Mesenchymal stem cell (in vitro differentiated cells and primary cell): ENCODE data around the gene CLIC3.

ENCODE experiments used
- DNase-seq: peaks from one replicate; pipeline ENCODE4 v3.0.0-alpha.2; 2013
- H2AFZ ChIP-seq: one replicate; pipeline ENCODE4 v1.6.1; 2013; ENCODE audit warnings: low read depth, mild to moderate bottlenecking, control low read depth, inconsistent platforms, low read length, moderate library complexity
- H2AK5ac ChIP-seq: 2 replicates; pipeline ENCODE4 v1.6.1; 2013; ENCODE audit warnings: low read length, moderate library complexity, mild to moderate bottlenecking, inconsistent platforms; ENCODE audit not compliant: severe bottlenecking
- H2BK120ac ChIP-seq: one replicate; pipeline ENCODE4 v1.6.1; 2013; ENCODE audit warnings: low read depth, mild to moderate bottlenecking, inconsistent platforms, low read length, moderate library complexity
- H2BK12ac ChIP-seq, 2 experiments: one replicate each; pipeline ENCODE4 v1.6.1; 2013; ENCODE audit warnings: inconsistent platforms in 2 of 2, low read length in 2 of 2, mild to moderate bottlenecking in 2 of 2, moderate library complexity in 2 of 2, control low read depth in 1 of 2
- H2BK15ac ChIP-seq: one replicate; pipeline ENCODE4 v1.6.1; 2013; ENCODE audit warnings: mild to moderate bottlenecking, low read depth, inconsistent platforms; ENCODE audit not compliant: poor library complexity, severe bottlenecking
- H2BK5ac ChIP-seq: 2 replicates; pipeline ENCODE4 v1.6.1; 2013; ENCODE audit warnings: low read depth, mild to moderate bottlenecking, low read length, control low read depth, inconsistent platforms; ENCODE audit not compliant: poor library complexity, severe bottlenecking
- H3K14ac ChIP-seq, 2 experiments: one replicate each; pipeline ENCODE4 v1.6.1; 2013; ENCODE audit warnings: inconsistent platforms in 2 of 2, low read length in 2 of 2, control low read depth in 1 of 2, mild to moderate bottlenecking in 1 of 2, moderate library complexity in 1 of 2
- H3K18ac ChIP-seq, 2 experiments: one replicate each; pipeline ENCODE4 v1.6.1; 2013; ENCODE audit warnings: inconsistent platforms in 2 of 2, low read length in 2 of 2, control low read depth in 1 of 2, low read depth in 1 of 2, mild to moderate bottlenecking in 1 of 2
- H3K23ac ChIP-seq, 2 experiments: one replicate each; pipeline ENCODE4 v1.6.1; 2013; ENCODE audit warnings: inconsistent platforms in 2 of 2, low read length in 2 of 2, mild to moderate bottlenecking in 2 of 2, moderate library complexity in 2 of 2, control low read depth in 1 of 2
- H3K27ac ChIP-seq: 2 replicates; pipeline ENCODE4 v1.5.1; 2013; ENCODE audit warnings: mild to moderate bottlenecking, moderate library complexity, low read length, control low read depth, inconsistent platforms; ENCODE audit not compliant: poor library complexity, severe bottlenecking
- H3K27me3 ChIP-seq, 2 experiments: 2 replicates each; pipeline versions ENCODE4 v1.6.1 to v1.7.0; 2013; ENCODE audit warnings: low read length in 2 of 2, mild to moderate bottlenecking in 2 of 2, moderate library complexity in 2 of 2, control low read depth in 1 of 2, inconsistent platforms in 1 of 2; ENCODE audit not compliant: control insufficient read depth in 1 of 2, insufficient read depth in 1 of 2
- H3K36me3 ChIP-seq, 2 experiments: 2 replicates each; pipeline versions ENCODE4 v1.6.1 to v1.7.0; 2013; ENCODE audit warnings: low read length in 2 of 2, control low read depth in 1 of 2, inconsistent platforms in 1 of 2, low read depth in 1 of 2, mild to moderate bottlenecking in 1 of 2; ENCODE audit not compliant: insufficient read depth in 2 of 2, control insufficient read depth in 1 of 2
- H3K4ac ChIP-seq, 2 experiments: one replicate each; pipeline ENCODE4 v1.6.1; 2013; ENCODE audit warnings: inconsistent platforms in 2 of 2, low read length in 2 of 2, mild to moderate bottlenecking in 2 of 2, moderate library complexity in 2 of 2, control low read depth in 1 of 2, low read depth in 1 of 2
- H3K4me1 ChIP-seq: 2 replicates; pipeline ENCODE4 v1.6.1; 2013; ENCODE audit warnings: low read depth, low read length, control low read depth; ENCODE audit not compliant: control insufficient read depth, insufficient read depth
- H3K4me2 ChIP-seq: 2 replicates; pipeline ENCODE4 v1.6.1; 2013; ENCODE audit warnings: low read length, mild to moderate bottlenecking, inconsistent platforms; ENCODE audit not compliant: poor library complexity, severe bottlenecking
- H3K4me3 ChIP-seq, 2 experiments: 2 replicates each; pipeline versions ENCODE4 v1.5.1 to v1.7.0; 2013; ENCODE audit warnings: low read length in 2 of 2, mild to moderate bottlenecking in 2 of 2, control low read depth in 1 of 2, low read depth in 1 of 2; ENCODE audit not compliant: insufficient read depth in 1 of 2
- H3K79me1 ChIP-seq: replicated peaks from 2 replicates; pipeline ENCODE4 v1.6.1; 2013; ENCODE audit warnings: mild to moderate bottlenecking, control low read depth, low read length, inconsistent platforms; ENCODE audit not compliant: poor library complexity, severe bottlenecking
- H3K9ac ChIP-seq: 2 replicates; pipeline ENCODE4 v1.7.0; 2013; ENCODE audit warnings: mild to moderate bottlenecking, low read length, moderate library complexity
- H3K9me3 ChIP-seq: 2 replicates; pipeline ENCODE4 v1.7.0; 2013; ENCODE audit warnings: mild to moderate bottlenecking, low read length; ENCODE audit not compliant: control insufficient read depth
- H4K8ac ChIP-seq: one replicate; pipeline ENCODE4 v1.6.1; 2013; ENCODE audit warnings: inconsistent platforms, mild to moderate bottlenecking, low read length, moderate library complexity
- H4K91ac ChIP-seq: one replicate; pipeline ENCODE4 v1.6.1; 2013; ENCODE audit warnings: mild to moderate bottlenecking, low read length, inconsistent platforms
- WGBS: methylation state at CpG from one replicate; pipeline ENCODE4 v1.1.7; 2013; ENCODE audit warnings: mixed read lengths; 5-methylcytosine and 5-hydroxymethylcytosine counted together

Gene CLIC3

DNA sequence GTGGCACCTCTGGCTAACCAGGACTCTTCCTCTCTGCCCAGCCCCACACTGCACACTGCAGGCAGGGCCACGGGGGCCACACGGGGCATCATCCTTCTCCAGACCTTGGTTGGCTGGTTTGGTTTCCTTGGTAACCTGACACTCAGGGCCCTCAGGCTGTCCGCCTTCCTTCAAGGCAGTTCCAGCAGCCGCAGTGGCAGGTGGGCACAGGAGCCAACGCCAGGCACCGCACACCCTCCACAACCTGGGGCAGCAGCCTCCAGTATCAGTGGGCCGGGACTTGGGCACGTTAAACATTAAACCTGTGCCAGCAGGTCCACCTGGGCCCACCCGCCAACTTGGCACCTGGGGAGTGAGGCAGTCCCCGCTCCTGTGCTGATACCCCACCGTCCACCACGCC is 47.7 kb upstream of the CLIC3 start:
- H3K36me3 ChIP-seq = peaks cover 10 to 28% of the 10 kb centered on the region in 2 experiments
- DNase-seq = no peak

DNA sequence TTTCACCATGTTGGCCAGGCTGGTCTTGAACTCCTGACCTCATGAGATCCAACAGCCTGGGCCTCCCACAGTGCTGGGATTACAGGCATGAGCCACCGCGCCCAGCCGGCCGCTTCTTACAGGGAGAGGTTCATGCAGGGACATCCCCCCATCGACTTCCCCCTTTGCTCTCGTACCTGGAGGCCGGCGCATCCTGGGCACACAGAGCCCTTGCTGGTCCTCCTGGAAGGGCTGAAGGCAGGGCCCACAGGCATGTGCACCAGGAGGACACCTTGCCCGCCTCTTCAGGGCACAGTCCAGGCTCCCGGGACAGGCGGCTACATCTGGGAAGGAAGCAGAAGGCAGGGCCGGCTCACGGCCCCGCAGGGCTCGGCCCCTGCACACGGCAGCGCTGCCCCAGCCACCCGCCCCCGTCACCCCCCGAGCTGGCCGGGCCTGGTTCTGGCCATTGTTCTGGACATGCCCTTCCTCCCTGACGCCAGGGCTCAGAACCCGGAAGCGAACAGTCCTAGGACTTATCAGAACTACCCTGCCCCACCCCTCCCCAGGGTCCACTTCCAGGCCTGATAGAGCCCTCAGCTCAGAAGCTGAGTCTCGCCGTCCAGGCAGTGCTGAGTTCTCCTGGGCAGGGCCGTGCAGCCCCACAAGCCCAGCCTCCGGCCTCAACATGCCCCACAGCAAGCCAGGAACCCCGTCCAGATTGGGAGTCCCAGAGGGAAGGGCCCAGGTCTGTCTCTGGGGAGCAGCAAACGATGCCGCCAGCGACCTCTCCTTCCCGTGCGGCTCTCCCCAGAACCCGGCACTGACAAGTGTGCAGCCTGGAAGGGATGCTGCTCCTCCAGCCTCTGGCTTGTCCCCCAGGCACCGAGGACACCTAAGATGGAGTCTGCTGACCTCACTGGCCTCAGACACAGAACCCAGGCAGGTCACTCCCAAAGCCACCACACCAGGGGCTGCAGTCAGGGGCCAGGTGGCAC is 46.7 kb upstream of the CLIC3 start:
- 85% methylated on average over 34 of the region's 36 CpGs for WGBS
- no peak overlapping the region for H3K4me3 ChIP-seq

More for the DNA sequence above, 47.7 kb upstream of the CLIC3 start:
- Histone ChIP-seq H3K14ac (no peak overlapping the region), H2BK5ac (no peak overlapping the region), H3K4me1 (peaks cover 26% of the 10 kb centered on the region), H3K18ac (no peak overlapping the region), H3K27me3 (peaks cover 15 to 48% of the 10 kb centered on the region in 2 experiments), H4K91ac (no peak overlapping the region), H3K4me2 (no peak overlapping the region), H3K9me3 (no peaks in the 10 kb centered on the region), H3K9ac (no peak overlapping the region), H2AFZ (no peak overlapping the region), H3K4ac (no peak overlapping the region), H3K4me3 (peak overlapping the region in 1 of 2 experiments; percentile 82), H2BK15ac (no peak overlapping the region), H3K23ac (no peak overlapping the region), H2BK120ac (no peak overlapping the region), H3K79me1 (no peaks in the 10 kb centered on the region), H4K8ac (no peak overlapping the region), H2AK5ac (no peak overlapping the region), H3K27ac (no peak overlapping the region), H2BK12ac (no peak overlapping the region)
- WGBS = 90% methylated on average over 12 of the region's 12 CpGs

DNA sequence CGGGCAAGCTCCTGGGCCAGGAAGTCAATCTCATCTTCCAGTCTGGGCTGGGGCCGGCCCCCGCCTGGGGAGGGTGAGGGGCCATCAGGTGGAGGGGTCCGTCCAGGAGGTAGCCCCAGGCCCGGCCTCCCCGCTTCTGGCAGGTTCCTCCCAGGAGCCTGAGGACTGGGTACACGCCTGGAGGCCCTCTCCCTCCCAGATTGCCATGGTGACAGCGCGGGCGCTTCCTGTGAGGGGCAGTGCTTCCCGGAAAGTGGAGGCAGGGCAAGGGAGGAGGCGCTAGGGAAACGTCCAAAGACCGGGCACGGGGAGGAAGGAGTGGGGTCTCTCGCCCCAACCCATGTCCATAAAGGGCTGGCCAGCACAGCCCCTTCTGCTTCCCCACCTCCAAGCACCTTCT is 44.8 kb upstream of the CLIC3 start:
- Histone ChIP-seq H3K79me1 (no peaks in the 10 kb centered on the region), H3K14ac (no peak overlapping the region), H3K18ac (no peak overlapping the region), H2BK5ac (no peak overlapping the region), H3K9ac (no peak overlapping the region), H4K8ac (no peak overlapping the region), H2BK120ac (no peak overlapping the region), H3K27me3 (peaks cover 0 to 22% of the 10 kb centered on the region in 2 experiments), H2BK15ac (no peak overlapping the region), H3K27ac (no peak overlapping the region), H3K9me3 (no peaks in the 10 kb centered on the region), H4K91ac (no peak overlapping the region), H3K23ac (no peak overlapping the region), H2AFZ (no peak overlapping the region), H3K4ac (no peak overlapping the region), H3K4me3 (peak overlapping the region in 1 of 2 experiments; percentile 9), H3K4me1 (peaks cover 20% of the 10 kb centered on the region), H3K36me3 (peaks cover 20 to 42% of the 10 kb centered on the region in 2 experiments), H2AK5ac (no peak overlapping the region), H3K4me2 (no peak overlapping the region), H2BK12ac (no peak overlapping the region)
- no peak for DNase-seq
- 87% methylated on average over 13 of the region's 16 CpGs for whole genome bisulfite sequencing

More for the DNA sequence above, 46.7 kb upstream of the CLIC3 start:
- H4K91ac ChIP-seq = no peak overlapping the region
- H2BK12ac ChIP-seq = no peak overlapping the region
- no peaks in the 10 kb centered on the region for H3K79me1 ChIP-seq
- peaks cover 13 to 41% of the 10 kb centered on the region in 2 experiments for H3K27me3 ChIP-seq
- no peak overlapping the region for H2AFZ ChIP-seq
- peak overlapping the region; percentile 18 for H3K9ac ChIP-seq
- peaks cover 23% of the 10 kb centered on the region for H3K4me1 ChIP-seq
- H3K27ac ChIP-seq = no peak overlapping the region
- no peak overlapping the region for H3K4ac ChIP-seq
- H3K36me3 ChIP-seq = peaks cover 14 to 32% of the 10 kb centered on the region in 2 experiments
- peak overlapping the region in 1 of 2 experiments; percentile 35 for H3K23ac ChIP-seq
- H3K14ac ChIP-seq = no peak overlapping the region
- H4K8ac ChIP-seq = no peak overlapping the region
- H2AK5ac ChIP-seq = no peak overlapping the region
- H3K18ac ChIP-seq = no peak overlapping the region
- no peak for DNase-seq
- no peak overlapping the region for H2BK5ac ChIP-seq
- no peak overlapping the region for H3K4me2 ChIP-seq
- H3K9me3 ChIP-seq = no peaks in the 10 kb centered on the region
- no peak overlapping the region for H2BK120ac ChIP-seq
- H2BK15ac ChIP-seq = no peak overlapping the region

DNA sequence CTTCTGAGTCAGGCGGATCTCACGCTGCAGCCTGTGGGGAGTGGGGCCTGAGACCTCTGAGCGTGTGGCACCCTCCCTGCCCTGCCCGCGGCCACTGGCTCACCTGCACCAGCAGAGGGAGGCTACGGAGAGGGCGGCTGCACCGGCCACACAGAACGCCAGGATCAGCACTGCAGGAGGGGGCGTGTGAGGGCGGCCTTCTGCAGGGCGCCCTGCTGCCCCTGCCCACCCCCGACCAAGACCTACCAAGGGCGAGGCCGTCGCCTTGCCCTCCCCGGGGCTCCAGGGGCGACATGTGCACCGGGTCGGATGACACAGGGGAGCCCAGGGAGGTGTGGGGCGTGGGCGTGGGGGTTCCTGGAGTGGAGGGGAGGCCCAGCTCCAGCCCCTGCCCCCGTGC is 44.2 kb upstream of the CLIC3 start:
- Histone ChIP-seq H2AFZ (no peak overlapping the region), H3K4ac (no peak overlapping the region), H2BK120ac (no peak overlapping the region), H3K14ac (no peak overlapping the region), H2BK12ac (no peak overlapping the region), H4K91ac (peak overlapping the region; percentile 62), H2BK5ac (no peak overlapping the region), H3K36me3 (peaks cover 20 to 45% of the 10 kb centered on the region in 2 experiments), H3K4me3 (no peak overlapping the region), H3K4me1 (peaks cover 16% of the 10 kb centered on the region), H3K79me1 (no peaks in the 10 kb centered on the region), H3K27ac (no peak overlapping the region), H3K9me3 (no peaks in the 10 kb centered on the region), H3K4me2 (no peak overlapping the region), H3K9ac (no peak overlapping the region), H4K8ac (no peak overlapping the region), H2AK5ac (no peak overlapping the region), H3K23ac (no peak overlapping the region), H2BK15ac (no peak overlapping the region), H3K18ac (no peak overlapping the region), H3K27me3 (peaks cover 0 to 22% of the 10 kb centered on the region in 2 experiments)
- WGBS = 93% methylated on average over 22 of the region's 23 CpGs
- no peak for DNase-seq
